ENCODE data around the gene FGFR4. TPM values are rescaled to one million over a fixed set of nuclear protein-coding genes. Genes with fewer than 3 reads are reported as not detected.

Gene FGFR4
- total RNA-seq, 4 donors from 2014 or later, result 2.1 to 4.5 (median 3.8) TPM

DNA sequence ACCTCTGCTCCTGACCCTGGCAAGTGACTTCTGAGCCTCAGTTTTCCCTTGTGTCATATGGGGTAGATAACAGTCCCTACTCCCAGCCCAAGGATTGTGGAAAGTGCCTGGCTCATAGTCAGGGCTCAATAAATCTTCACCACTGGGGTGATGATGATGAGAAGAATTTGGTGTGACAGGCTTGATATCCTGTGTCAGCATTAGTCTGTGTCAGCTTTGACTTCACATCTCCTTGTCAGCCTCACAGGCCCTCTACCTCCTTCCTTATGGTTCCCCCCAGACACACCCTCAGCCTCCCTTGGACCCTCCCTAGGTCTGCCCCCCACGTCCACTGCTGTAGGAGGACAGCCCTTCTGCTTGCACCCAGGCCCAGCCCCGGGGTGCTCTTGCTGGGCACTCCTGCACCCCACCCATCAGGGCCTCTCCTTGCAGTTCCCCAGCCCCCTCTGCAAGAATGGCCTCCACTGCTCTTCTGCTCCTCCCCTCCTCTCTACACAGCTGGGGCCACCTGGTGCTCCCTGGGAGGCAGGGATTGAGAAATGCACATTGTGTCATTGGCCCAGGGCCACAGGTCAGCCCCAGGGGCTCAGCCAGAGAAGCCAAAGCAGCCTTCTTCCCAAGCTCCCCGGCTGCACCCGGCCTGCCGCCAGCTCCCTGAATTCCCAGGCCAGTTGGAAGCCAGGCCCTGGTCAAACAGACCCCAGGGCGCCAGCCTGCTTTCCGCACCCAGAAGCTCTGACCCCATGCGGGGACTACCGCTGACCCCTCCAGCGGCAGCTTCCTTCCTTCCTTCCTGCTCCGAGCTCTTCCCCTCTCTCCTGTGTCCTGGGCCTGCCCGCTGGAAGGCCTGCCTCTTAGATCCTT lies 7.7 kb downstream of the FGFR4 start:
- intact Hi-C loops (cut with DNase I), result no loop called here
- Histone ChIP-seq H3K36me3 (no peaks in the 10 kb centered on the region), H3K27me3 (peaks cover 0 to 36% (median 1%) of the 10 kb centered on the region in 4 donors), H3K9me3 (no peaks in the 10 kb centered on the region), H3K4me3 (no peak overlapping the region), H3K4me1 (peaks cover 7 to 41% (median 35%) of the 10 kb centered on the region in 4 donors), H3K27ac (replicated peaks in 1 of 4) (peak overlapping the region in 3 of 4 donors; percentile 15 to 51 (median 23))
- DNase-seq (ENCODE audit: extremely low spot score), result no peak
- no peak for TF ChIP-seq POLR2A (IDR thresholded peaks at IDR 0.05; ENCODE audit: low read depth)
- TF ChIP-seq, protein P1, sequence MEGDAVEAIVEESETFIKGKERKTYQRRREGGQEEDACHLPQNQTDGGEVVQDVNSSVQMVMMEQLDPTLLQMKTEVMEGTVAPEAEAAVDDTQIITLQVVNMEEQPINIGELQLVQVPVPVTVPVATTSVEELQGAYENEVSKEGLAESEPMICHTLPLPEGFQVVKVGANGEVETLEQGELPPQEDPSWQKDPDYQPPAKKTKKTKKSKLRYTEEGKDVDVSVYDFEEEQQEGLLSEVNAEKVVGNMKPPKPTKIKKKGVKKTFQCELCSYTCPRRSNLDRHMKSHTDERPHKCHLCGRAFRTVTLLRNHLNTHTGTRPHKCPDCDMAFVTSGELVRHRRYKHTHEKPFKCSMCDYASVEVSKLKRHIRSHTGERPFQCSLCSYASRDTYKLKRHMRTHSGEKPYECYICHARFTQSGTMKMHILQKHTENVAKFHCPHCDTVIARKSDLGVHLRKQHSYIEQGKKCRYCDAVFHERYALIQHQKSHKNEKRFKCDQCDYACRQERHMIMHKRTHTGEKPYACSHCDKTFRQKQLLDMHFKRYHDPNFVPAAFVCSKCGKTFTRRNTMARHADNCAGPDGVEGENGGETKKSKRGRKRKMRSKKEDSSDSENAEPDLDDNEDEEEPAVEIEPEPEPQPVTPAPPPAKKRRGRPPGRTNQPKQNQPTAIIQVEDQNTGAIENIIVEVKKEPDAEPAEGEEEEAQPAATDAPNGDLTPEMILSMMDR (IDR thresholded peaks at IDR 0.05), result no peak
- TF ChIP-seq POLR2AphosphoS5 (IDR thresholded peaks at IDR 0.05), result peak; percentile 71 to 90
- TF ChIP-seq EP300 (IDR thresholded peaks at IDR 0.05), result no peak
- WGBS, result 60% methylated on average over 12 of the region's 12 CpGs

DNA sequence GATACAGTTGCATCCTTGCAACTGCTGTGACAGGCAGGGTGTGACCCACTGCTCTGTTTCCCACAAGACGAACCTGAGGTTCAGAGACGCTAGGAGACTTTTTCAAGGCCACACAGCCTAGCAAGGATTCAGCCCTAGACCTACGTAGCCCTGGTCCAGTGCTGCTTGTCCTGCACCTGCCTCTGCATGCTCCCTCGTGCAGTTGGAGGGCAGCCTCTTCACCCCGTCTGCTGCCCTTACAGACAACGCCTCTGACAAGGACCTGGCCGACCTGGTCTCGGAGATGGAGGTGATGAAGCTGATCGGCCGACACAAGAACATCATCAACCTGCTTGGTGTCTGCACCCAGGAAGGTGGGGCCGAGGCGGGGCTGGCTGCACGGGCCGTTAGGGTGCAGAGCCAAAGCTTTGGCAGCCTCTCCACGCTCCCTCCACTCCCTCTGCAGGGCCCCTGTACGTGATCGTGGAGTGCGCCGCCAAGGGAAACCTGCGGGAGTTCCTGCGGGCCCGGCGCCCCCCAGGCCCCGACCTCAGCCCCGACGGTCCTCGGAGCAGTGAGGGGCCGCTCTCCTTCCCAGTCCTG lies 8.5 kb downstream of the FGFR4 start:
- TF ChIP-seq, protein P1 (IDR thresholded peaks at IDR 0.05), result no peak
- TF ChIP-seq POLR2A (IDR thresholded peaks at IDR 0.05; ENCODE audit: low read depth) (no peak), POLR2AphosphoS5 (IDR thresholded peaks at IDR 0.05) (no peak), EP300 (IDR thresholded peaks at IDR 0.05) (no peak)
- peak overlapping the region in 1 of 4 donors; percentile 51 for H3K27ac ChIP-seq (replicated peaks in 1 of 4)
- intact Hi-C loops (cut with DNase I), result no loop called here
- no peak for DNase-seq (ENCODE audit: extremely low spot score)
- H3K27me3 ChIP-seq, result peaks cover 0 to 29% (median 0%) of the 10 kb centered on the region in 4 donors
- WGBS, result 87% methylated on average over 16 of the region's 28 CpGs
- H3K4me1 ChIP-seq, result peaks cover 7 to 33% (median 31%) of the 10 kb centered on the region in 4 donors
- H3K36me3 ChIP-seq, result no peaks in the 10 kb centered on the region
- no peaks in the 10 kb centered on the region for H3K9me3 ChIP-seq
- no peak overlapping the region for H3K4me3 ChIP-seq

DNA sequence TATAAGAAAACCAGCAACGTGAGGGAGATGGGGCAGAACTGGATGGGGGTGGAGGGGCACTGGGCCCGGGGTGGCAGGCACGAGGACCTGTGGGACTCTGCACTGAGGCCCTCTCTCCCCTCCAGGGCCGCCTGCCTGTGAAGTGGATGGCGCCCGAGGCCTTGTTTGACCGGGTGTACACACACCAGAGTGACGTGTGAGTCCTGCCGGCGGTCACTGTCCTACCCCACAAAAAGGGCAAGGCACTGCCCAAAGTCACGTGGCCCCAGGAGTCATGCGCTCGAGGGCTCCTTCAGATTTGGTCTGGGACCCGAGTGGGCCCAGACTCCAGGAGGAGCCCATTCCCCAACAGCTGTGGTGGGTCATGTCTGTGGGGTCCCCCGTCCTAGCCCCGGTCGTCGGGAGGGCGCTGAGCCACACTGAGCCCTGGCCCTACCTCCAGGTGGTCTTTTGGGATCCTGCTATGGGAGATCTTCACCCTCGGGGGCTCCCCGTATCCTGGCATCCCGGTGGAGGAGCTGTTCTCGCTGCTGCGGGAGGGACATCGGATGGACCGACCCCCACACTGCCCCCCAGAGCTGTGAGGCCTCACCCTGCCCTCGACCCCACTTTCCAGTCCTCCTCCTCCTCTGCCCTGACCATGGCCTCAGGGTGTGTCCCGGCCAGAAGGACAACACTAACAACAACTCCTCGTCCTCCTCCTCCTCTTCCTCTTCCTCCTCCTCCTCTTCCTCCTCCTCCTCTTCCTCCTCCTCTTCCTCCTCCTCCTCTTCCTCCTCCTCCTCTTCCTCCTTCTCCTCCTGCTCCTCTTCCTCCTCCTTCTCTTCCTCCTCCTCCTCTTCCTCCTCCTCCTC lies 9.7 kb downstream of the FGFR4 start:
- TF ChIP-seq EP300 (IDR thresholded peaks at IDR 0.05), result no peak
- TF ChIP-seq, protein P1 (IDR thresholded peaks at IDR 0.05), result no peak
- TF ChIP-seq POLR2AphosphoS5 (IDR thresholded peaks at IDR 0.05), result no peak
- no peak for TF ChIP-seq POLR2A (IDR thresholded peaks at IDR 0.05; ENCODE audit: low read depth)
- 81% methylated on average over 20 of the region's 29 CpGs for whole genome bisulfite sequencing
- H3K9me3 ChIP-seq, result no peaks in the 10 kb centered on the region
- intact Hi-C loops (cut with DNase I), result no loop called here
- no peak overlapping the region for H3K27ac ChIP-seq (replicated peaks in 1 of 4)
- no peak overlapping the region for H3K4me3 ChIP-seq
- H3K4me1 ChIP-seq, result peaks cover 7 to 33% (median 31%) of the 10 kb centered on the region in 4 donors
- no peaks in the 10 kb centered on the region for H3K36me3 ChIP-seq
- DNase-seq (ENCODE audit: extremely low spot score), result no peak
- H3K27me3 ChIP-seq, result peaks cover 0 to 29% (median 0%) of the 10 kb centered on the region in 4 donors

DNA sequence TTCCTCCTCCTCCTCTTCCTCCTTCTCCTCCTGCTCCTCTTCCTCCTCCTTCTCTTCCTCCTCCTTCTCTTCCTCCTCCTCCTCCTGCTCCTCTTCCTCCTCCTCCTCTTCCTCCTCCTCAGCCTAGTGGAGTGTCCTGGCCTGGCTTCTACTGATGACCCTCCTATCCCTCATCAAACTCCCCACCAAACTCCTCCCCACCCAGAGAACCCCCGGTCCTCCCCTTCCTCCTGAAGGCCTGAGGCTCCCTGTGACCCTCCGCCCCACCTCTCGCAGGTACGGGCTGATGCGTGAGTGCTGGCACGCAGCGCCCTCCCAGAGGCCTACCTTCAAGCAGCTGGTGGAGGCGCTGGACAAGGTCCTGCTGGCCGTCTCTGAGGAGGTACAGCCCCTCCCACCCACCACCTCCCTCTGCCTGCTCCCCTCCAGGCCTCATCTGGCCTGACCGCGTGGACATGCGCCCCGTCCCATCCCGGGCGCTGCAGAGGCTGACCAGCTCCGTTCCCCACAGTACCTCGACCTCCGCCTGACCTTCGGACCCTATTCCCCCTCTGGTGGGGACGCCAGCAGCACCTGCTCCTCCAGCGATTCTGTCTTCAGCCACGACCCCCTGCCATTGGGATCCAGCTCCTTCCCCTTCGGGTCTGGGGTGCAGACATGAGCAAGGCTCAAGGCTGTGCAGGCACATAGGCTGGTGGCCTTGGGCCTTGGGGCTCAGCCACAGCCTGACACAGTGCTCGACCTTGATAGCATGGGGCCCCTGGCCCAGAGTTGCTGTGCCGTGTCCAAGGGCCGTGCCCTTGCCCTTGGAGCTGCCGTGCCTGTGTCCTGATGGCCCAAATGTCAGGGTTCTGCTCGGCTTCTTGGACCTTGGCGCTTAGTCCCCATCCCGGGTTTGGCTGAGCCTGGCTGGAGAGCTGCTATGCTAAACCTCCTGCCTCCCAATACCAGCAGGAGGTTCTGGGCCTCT lies 10.6 kb downstream of the FGFR4 start:
- no peak overlapping the region for H3K4me3 ChIP-seq
- no peaks in the 10 kb centered on the region for H3K9me3 ChIP-seq
- peaks cover 0 to 30% (median 0%) of the 10 kb centered on the region in 4 donors for H3K27me3 ChIP-seq
- intact Hi-C loops (cut with DNase I), result no loop called here
- DNase-seq (ENCODE audit: extremely low spot score), result no peak
- no peak overlapping the region for H3K27ac ChIP-seq (replicated peaks in 1 of 4)
- TF ChIP-seq POLR2AphosphoS5 (IDR thresholded peaks at IDR 0.05) (no peak), POLR2A (IDR thresholded peaks at IDR 0.05; ENCODE audit: low read depth) (no peak), EP300 (IDR thresholded peaks at IDR 0.05) (no peak)
- TF ChIP-seq, protein P1 (IDR thresholded peaks at IDR 0.05), result no peak
- WGBS, result 94% methylated on average over 25 of the region's 30 CpGs
- no peaks in the 10 kb centered on the region for H3K36me3 ChIP-seq
- H3K4me1 ChIP-seq, result peaks cover 7 to 33% (median 31%) of the 10 kb centered on the region in 4 donors

Measured in esophagus muscularis mucosa (tissue), 4 donors.